Skeletal muscle cell (primary cell): Measurements from ENCODE around the gene TRAPPC8.
"Not testable (repeated sequence)": the region's sequence is repeated elsewhere in the genome, so short reads cannot be mapped to it uniquely, and the experiment has no call there.

Source experiments
- DNase-seq: peaks from one replicate; pipeline ENCODE4 v3.0.0-alpha.2; 2010; ENCODE audit warnings: low read depth
- H3K4me3 ChIP-seq: 2 replicates; pipeline ENCODE4 v1.5.1; 2011; ENCODE audit warnings: low read depth, mild to moderate bottlenecking, control low read depth, low read length, moderate library complexity

TRAPPC8 gene

DNA sequence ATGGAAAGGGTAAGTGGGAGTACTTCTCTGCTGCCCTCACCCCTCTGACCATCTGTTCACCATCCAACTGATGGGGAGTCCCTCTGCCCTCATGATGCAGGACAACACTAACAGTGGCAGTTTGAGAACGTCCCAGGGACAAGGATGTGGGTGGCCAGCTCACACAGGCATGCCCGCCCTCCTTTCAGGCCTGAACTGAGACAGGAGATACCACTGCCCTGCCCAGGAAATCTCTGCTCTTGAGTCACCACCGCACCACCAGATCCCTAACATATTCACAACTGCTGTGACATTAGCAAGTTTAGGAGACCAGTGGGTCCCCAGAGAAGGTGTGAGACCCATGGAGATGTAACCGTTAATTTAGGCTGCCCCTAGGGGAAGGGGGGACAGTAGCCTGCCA lies 66.2 kb downstream of the TRAPPC8 start:
- no peak for DNase-seq
- no peak overlapping the region for H3K4me3 ChIP-seq

DNA sequence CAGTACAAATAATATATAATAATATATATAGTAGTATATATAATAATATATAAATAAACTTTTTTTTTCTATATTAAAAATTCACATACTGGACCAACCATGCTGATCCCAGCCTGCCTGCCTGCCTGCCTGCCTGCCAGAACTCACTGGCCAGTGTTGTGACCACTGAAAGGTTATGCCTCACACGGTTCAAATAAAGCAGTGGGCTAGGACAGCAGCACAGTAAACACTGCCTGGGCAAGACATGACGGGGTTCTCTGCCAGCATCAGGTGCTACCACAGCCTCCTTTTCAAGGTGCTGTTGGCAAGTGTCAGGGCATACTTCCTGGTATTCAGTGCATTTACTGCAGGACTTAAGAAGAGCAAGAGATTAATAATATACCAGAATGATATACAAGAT lies 67.6 kb downstream of the TRAPPC8 start:
- H3K4me3 ChIP-seq: no peak overlapping the region
- DNase-seq: no peak

DNA sequence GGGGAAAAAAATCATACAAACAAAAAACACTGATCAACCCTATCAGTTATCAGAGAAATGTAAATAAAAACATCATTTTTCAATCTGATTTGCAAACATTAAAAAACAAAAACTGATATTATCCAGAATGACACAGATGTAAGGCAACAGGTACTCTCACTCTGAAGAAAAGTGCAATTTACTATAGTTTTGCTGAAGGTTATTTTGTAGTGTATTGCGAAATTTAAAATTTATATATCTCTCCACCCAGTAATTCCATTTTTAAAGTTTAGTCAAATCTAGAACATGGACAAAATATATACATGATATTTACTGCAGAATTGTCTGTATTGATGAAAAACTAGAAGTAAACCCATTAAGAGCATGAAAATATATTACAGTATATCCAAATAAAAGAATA lies 79.8 kb downstream of the TRAPPC8 start:
- DNase-seq: no peak
- H3K4me3 ChIP-seq: no peak overlapping the region

- no peak for DNase-seq
These were observed 82.4 kb downstream of the TRAPPC8 start for GRCh38 chr18:31860488-31860887.

DNA sequence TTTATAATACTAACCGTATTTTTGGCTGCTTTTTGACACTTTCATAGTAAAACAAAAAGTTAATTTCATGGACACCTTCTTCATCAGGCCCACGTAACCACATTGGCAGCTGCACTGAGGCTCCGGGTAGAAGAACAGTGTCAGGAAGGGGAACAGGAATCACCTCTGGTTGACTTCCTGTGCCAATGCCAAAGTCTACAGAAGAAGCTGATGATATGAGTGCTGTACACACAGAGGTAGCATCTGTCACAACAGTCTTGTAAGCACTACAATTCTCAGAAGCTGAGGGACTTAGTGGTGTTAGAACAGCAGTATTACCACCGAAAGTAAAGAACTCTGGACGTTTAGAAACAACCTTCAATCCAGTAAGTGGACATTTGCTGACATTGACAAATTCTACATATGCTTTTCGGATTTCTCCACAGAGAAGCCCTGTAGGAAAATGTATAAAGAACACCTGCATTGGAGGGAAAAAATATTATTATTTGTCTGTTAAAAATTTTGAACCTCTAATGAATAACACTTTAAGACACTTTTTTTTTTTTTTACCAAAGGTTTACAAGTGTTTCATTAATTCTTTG lies 85.3 kb downstream of the TRAPPC8 start:
- no peak for DNase-seq
- no peak overlapping the region for H3K4me3 ChIP-seq

More at GRCh38 chr18:31860488-31860887, 82.4 kb downstream of the TRAPPC8 start:
- no peak overlapping the region for H3K4me3 ChIP-seq

GRCh38 chr18:31850844-31851243 lies 92.1 kb downstream of the TRAPPC8 start:
- no peak overlapping the region for H3K4me3 ChIP-seq
- DNase-seq: no peak

DNA sequence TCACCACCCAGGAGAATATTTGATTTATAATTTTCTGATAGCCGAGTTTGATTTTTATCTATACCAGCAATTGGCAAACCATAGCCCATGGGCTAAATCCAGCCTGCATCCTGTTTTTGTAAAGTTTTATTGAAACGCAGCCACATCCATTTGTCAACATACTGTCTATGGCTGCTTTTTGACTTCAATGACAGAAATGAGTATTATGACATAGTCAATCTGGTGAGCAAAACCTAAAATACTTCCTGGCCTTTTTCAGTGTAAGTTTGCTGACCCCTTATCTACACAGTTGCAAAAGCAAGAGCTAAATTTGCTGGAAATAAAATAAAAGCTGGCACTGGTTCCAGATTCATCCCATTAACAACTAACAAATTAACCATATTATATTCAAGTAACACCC lies 102.4 kb downstream of the TRAPPC8 start:
- no peak for DNase-seq
- H3K4me3 ChIP-seq: no peak overlapping the region

DNA sequence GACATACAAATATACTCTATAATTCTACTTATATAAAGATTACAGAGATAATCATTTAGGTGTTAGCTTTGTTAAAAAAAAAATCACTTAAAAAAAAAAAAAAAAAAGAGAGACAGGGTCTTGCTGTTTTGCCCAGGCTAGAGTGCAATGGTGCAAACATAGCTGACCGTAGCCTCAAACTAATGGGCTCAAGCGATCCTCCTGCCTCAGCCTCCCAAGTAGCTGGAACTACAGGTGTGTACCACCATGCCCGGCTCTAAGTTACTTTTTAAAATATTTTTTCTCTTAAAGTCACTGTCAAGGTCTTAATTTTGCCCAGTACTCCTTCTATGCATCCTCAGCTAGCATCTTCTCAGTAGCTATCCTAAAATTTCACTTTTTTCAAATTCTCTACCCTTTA lies 105.0 kb downstream of the TRAPPC8 start:
- no peak for DNase-seq
- H3K4me3 ChIP-seq: no peak overlapping the region

DNA sequence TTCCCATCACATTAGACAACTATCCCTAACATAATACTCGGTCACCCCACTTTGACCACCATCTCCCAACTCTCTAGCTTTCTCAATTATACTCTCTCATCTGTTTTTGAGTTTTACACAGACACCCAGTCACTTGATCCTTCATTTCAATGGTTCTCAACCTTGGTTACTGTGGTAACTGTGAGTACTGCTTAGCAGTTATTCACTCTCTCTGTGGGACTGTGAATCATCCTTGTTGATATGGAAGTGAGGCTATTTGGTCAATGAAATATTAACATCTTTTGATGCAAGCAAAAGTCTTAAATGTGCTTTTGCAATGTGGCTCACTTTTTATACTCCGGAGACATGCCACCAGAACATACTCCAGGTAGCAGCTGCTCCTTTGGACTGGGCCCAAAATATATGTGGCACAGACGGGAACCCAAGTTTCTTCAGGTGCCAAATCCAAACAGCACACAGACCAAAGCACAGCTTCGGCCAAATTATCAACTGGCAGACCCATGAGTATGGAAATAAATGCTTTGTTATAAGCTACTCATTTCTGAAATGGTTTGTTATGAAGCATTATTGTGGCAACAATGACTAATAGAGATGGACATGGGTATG lies 107.3 kb downstream of the TRAPPC8 start:
- DNase-seq: peak; percentile 13
- no peak overlapping the region for H3K4me3 ChIP-seq

DNA sequence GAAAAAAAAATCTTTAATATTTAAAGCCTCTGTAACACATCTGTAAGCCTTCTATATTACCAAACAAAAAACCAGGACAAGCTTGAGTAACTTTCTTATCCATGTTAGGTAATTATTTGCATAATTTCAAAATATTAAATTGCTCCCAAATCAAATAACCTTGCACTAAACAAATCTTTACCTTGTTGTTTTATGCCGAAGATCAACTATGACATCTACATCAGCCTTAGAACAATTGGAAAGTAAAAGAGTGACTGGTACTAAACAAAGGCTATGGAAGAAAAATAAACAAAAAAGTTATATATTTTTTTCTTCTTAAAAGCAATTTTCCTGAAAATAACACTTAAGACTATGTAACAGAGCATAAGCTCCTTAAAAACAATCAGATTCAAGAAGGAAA lies 111.0 kb downstream of the TRAPPC8 start:
- H3K4me3 ChIP-seq: no peak overlapping the region
- DNase-seq: no peak

DNA sequence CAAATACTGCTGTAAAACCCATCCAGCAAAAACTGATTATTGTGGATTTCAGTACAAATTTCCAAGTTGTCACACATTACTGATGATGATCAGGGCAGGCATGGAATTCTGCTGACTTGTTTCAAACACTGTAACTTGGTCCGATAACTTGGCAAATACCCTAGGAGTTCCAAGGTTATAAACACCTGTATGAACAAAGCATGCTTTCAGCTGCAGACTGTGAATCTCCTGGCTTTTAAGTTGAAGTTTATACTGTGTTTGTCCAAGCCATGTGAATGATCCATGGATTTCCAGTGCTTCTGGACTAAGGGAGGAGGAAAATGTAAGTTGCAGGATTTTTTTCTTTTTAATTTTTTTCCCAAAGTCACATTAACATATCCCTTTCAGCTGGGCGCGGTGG lies 112.2 kb downstream of the TRAPPC8 start:
- DNase-seq: no peak
- no peak overlapping the region for H3K4me3 ChIP-seq

GRCh38 chr18:31828613-31829012 lies 114.3 kb downstream of the TRAPPC8 start:
- no peak overlapping the region for H3K4me3 ChIP-seq
- DNase-seq: no peak

GRCh38 chr18:31826673-31827325 lies 116.1 kb downstream of the TRAPPC8 start:
- not testable (repeated sequence) for DNase-seq, H3K4me3 ChIP-seq

DNA sequence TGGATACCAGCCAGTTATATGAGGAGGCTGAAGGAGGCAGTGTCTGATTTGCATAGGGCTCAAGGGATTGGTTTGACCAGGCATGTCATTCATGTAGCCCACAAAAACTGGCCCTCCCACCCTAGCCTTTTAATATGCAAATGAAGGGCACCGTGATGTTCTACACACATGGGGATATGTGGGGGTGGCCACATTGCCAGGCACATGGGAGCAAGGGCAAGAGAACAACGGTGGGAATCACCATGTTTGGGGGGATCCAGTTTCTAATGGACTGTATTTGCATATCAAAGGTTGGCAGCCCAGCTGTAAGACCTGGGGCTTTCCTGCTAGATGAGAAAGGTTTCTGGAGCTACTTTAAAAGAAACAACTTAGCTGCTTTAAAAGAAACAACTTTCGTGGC lies 117.2 kb downstream of the TRAPPC8 start:
- DNase-seq: no peak
- no peak overlapping the region for H3K4me3 ChIP-seq

- DNase-seq: no peak
- no peak overlapping the region for H3K4me3 ChIP-seq
These were observed 121.3 kb downstream of the TRAPPC8 start for GRCh38 chr18:31821545-31822171.

DNA sequence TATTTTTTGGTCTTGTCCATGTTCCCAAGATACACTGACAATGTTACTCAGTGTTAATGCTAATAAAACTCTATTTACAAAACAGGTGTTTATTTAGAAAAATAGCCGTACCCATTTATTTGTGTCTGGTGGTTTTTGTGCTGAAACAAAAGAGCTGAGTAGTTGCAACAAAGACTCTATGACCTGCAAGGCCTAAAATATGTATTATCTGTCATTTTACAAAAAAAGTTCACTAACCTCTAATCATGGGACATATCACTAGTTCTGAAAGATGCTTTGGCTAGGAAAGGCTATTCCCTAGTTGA lies 123.1 kb downstream of the TRAPPC8 start:
- DNase-seq: no peak

DNA sequence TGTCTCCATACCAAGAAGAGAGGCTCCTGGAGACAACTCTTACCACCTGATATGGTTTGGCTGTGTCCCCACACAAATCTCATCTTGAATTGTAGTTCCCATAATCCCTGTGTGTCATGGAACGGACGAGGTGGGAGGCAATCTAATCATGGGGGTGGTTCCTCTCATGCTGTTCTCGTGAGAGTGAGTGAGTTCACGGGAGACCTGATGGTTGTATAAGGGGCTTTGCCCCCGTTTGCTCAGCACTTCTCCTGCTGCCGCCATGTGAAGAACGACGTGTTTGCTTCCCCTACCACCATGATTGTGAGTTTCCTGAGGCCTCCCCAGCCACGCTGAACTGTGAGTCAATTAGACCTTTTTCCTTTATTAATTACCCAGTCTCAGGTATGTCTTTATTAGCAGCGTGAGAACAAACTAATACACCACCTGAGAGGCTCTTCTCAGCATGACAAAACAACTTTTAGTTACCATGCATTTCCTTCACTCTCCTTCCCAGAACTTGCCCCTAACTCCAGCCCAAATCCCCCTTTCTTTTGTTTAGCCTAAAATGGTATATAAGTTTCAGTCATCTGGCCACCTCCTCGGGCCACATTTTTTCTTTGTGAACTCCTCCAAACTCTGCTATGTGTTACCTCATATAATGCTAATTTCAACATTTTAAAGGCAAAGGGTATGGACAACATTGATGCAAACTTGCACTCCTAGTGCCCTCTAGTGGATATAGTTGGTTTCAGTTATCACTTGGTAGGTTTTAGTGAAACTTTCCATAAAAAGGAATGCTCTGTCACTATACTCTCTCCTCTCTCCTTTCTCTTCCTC lies 123.6 kb downstream of the TRAPPC8 start:
- no peak overlapping the region for H3K4me3 ChIP-seq
- DNase-seq: no peak

More for the DNA sequence above, 123.1 kb downstream of the TRAPPC8 start:
- no peak overlapping the region for H3K4me3 ChIP-seq

DNA sequence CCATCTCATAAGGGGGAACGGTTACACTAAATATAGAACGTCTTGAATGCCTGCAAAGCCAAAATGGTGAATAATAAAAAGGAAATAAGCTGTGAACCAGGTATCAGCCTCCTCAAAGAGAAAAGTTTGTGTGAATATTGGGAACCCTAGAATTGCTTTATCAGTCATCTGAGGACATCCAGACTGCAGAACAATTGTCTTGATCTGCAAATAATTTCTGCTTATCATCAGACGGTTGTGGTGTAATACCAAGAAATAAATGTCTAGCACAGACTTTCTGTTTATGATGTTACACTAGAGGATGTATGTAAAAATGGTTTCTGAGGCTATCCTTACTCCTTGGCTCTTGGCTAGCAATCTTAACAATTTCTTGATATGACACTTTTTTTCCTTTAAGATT lies 128.8 kb downstream of the TRAPPC8 start:
- H3K4me3 ChIP-seq: no peak overlapping the region
- DNase-seq: no peak

DNA sequence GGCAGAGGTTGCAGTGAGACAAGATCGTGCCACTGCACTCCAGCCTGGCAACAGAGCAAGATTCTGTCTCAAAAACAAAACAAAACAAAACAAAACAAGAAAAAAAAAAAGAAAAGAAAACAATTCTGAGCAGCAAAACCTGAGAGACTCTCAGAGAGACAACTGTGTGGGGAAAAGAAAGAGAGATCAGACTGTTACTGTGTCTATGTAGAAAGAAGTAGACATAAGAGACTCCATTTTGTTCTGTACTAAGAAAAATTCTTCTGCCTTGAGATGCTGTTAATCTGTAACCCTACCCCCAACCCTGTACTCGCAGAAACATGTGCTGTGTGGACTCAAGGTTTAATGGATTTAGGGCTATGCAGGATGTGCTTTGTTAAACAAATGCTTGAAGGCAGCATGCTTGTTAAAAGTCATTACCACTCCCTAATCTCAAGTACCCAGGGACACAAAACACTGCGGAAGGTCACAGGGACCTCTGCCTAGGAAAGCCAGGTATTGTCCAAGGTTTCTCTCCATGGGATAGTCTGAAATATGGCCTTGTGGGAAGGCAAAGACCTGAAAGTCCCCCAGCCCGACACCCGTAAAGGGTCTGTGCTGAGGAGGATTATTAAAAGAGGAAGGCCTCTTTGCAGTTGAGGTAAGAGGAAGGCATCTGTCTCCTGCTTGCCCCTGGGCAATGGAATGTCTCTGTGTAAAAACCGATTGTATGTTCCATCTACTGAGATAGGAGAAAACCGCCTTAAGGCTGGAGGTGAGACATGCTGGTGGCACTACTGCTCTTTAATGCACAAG lies 132.4 kb downstream of the TRAPPC8 start:
- DNase-seq: not testable (repeated sequence)

More for the DNA sequence above, 132.4 kb downstream of the TRAPPC8 start:
- H3K4me3 ChIP-seq: not testable (repeated sequence)
